K562 (cell line): Measurements from ENCODE around the gene ITPRIPL2. TPM values are rescaled to one million over a fixed set of nuclear protein-coding genes. Genes with fewer than 3 reads are reported as not detected.

Experiments
- ASH1L ChIP-seq: fragments of 450-650 bp; IDR thresholded peaks from 2 replicates; pipeline ENCODE4 v1.6.1; 2018; ENCODE audit warnings: borderline replicate concordance, mild to moderate bottlenecking, low read depth; ENCODE audit not compliant: partially characterized antibody
- CBX2 ChIP-seq: fragments of 200-600 bp; sonication (generic); IDR thresholded peaks from one replicate; pipeline ENCODE4 v1.6.1; 2012; ENCODE audit warnings: mild to moderate bottlenecking, low read length, inconsistent platforms; ENCODE audit not compliant: insufficient read depth, poor library complexity, severe bottlenecking
- CEBPG ChIP-seq, 3 experiments: fragments of 200-800 bp in 1 of 3; sonication (Bioruptor generic) in 1 of 3; sonication (generic) in 1 of 3; formaldehyde crosslinking in 1 of 3; IDR thresholded peaks in 2 of 3; conservative IDR thresholded peaks in 1 of 3; 2 replicates each; pipeline versions ENCODE4 v1.6.1 to v1.8.0; 2016 to 2022; ENCODE audit warnings: missing compliant biosample characterization in 2 of 3, missing genetic modification characterization in 2 of 3, mild to moderate bottlenecking in 1 of 3, missing genetic modification reagents in 1 of 3
- E2F6 ChIP-seq, 2 experiments: IDR thresholded peaks; 2 replicates each; pipeline ENCODE4 v1.6.1; 2011; ENCODE audit warnings: borderline replicate concordance in 1 of 2, control low read depth in 1 of 2, low read depth in 1 of 2, low read length in 1 of 2, mild to moderate bottlenecking in 1 of 2, mixed read lengths in 1 of 2, moderate library complexity in 1 of 2; ENCODE audit not compliant: insufficient read depth in 1 of 2, insufficient read length in 1 of 2, poor library complexity in 1 of 2, severe bottlenecking in 1 of 2; ENCODE audit errors: extremely low read depth in 1 of 2
- GABPB1 ChIP-seq: sonication (generic); formaldehyde crosslinking; IDR thresholded peaks from 2 replicates; pipeline ENCODE4 v1.8.0; 2022; ENCODE audit warnings: mild to moderate bottlenecking, missing genetic modification reagents
- HBP1 ChIP-seq: fragments of 450-650 bp; formaldehyde crosslinking; IDR thresholded peaks from 2 replicates; pipeline ENCODE4 v1.4.0; 2022; ENCODE audit warnings: missing genetic modification characterization
- MAZ ChIP-seq, 2 experiments: fragments of 450-650 bp in 1 of 2; sonication (generic) in 1 of 2; formaldehyde crosslinking; IDR thresholded peaks in 1 of 2; conservative IDR thresholded peaks in 1 of 2; 2 replicates each; pipeline versions ENCODE4 v1.4.0 to v1.5.0; 2020; ENCODE audit warnings: mild to moderate bottlenecking in 1 of 2, missing genetic modification reagents in 1 of 2
- POLR3A ChIP-seq: IDR thresholded peaks from 2 replicates; pipeline ENCODE4 v1.6.1; 2011; ENCODE audit warnings: borderline replicate concordance, mild to moderate bottlenecking, moderate library complexity; ENCODE audit not compliant: insufficient read length, insufficient read depth; ENCODE audit errors: extremely low read depth
- RFX1 ChIP-seq: fragments of 450-650 bp; IDR thresholded peaks from 2 replicates; pipeline ENCODE4 v1.6.1; 2016; ENCODE audit warnings: mild to moderate bottlenecking, moderate library complexity
- SREBF2 ChIP-seq: sonication (generic); formaldehyde crosslinking; IDR thresholded peaks from 2 replicates; pipeline ENCODE4 v1.4.0; 2020; ENCODE audit warnings: mild to moderate bottlenecking, missing genetic modification reagents
- SRSF3 ChIP-seq: fragments of 200-400 bp; formaldehyde crosslinking; IDR thresholded peaks from 2 replicates; pipeline ENCODE4 v1.6.1; 2016; ENCODE audit warnings: mild to moderate bottlenecking, low read length, moderate library complexity; ENCODE audit not compliant: insufficient read depth
- ZNF12 ChIP-seq: sonication (generic); formaldehyde crosslinking; IDR thresholded peaks from 2 replicates; pipeline ENCODE4 v1.4.0; 2020; ENCODE audit warnings: mild to moderate bottlenecking, missing genetic modification reagents
- ZNF174 ChIP-seq: fragments of 250-450 bp; sonication (Bioruptor Pico); IDR thresholded peaks from 2 replicates; pipeline ENCODE4 v1.4.0; 2020; ENCODE audit warnings: mild to moderate bottlenecking
- ZNF224 ChIP-seq: sonication (generic); formaldehyde crosslinking; IDR thresholded peaks from 2 replicates; pipeline ENCODE4 v1.8.0; 2022; ENCODE audit warnings: mild to moderate bottlenecking, missing genetic modification reagents
- ZNF274 ChIP-seq: IDR thresholded peaks from 2 replicates; pipeline ENCODE4 v1.6.1; 2011; ENCODE audit warnings: low read depth, mild to moderate bottlenecking, low read length, moderate library complexity, borderline replicate concordance
- ZNF277 ChIP-seq: fragments of 250-450 bp; sonication (Bioruptor Pico); IDR thresholded peaks from 2 replicates; pipeline ENCODE4 v1.8.0; 2022; ENCODE audit warnings: inconsistent platforms, mild to moderate bottlenecking, moderate library complexity, borderline replicate concordance
- ZNF282 ChIP-seq: sonication (generic); formaldehyde crosslinking; IDR thresholded peaks from 2 replicates; pipeline ENCODE4 v1.8.1; 2023; ENCODE audit warnings: missing genetic modification reagents
- ZNF561 ChIP-seq: fragments of 450-650 bp; formaldehyde crosslinking; conservative IDR thresholded peaks from 2 replicates; pipeline ENCODE4 v1.4.0; 2020; ENCODE audit warnings: mild to moderate bottlenecking, moderate library complexity
- ZNF764 ChIP-seq: fragments of 250-450 bp; sonication (Bioruptor Pico); IDR thresholded peaks from 2 replicates; pipeline ENCODE4 v1.4.0; 2020; ENCODE audit warnings: low read depth, mild to moderate bottlenecking, moderate library complexity
- ZNF79 ChIP-seq: fragments of 250-450 bp; sonication (Bioruptor Pico); IDR thresholded peaks from 2 replicates; pipeline ENCODE4 v1.4.0; 2020; ENCODE audit warnings: low read depth, mild to moderate bottlenecking, moderate library complexity
- polyA plus RNA-seq, 8 experiments: library from polyadenylated mRNA; depleted of rRNA in 4 of 8; stranded (reverse) in 5 of 8; unstranded in 3 of 8; fragments of >200 nt; fragmentation: Nextera tagmentation in 2 of 8; fragmentation: Illumina TruSeq in 1 of 8; extraction: Ambion mirVana in 2 of 8; extraction: Trizol in 1 of 8; gene quantifications; 2 replicates each; pipeline versions ENCODE4 v1.2.1 to v1.2.3, GENCODE V29; 2011 to 2014; ENCODE audit warnings: inconsistent platforms in 1 of 8, missing spikeins in 1 of 8
- total RNA-seq, 7 experiments: library from RNA; depleted of rRNA in 6 of 7; stranded (reverse); fragments of >200 nt in 6 of 7; fragmentation: Illumina TruSeq in 2 of 7; extraction: Trizol in 2 of 7; gene quantifications; 2 replicates each; pipeline versions ENCODE4 v1.2.1 to v1.2.3, GENCODE V29; 2011 to 2021; ENCODE audit warnings: low replicate concordance in 1 of 7
- TF ChIP-seq, protein P1 (sequence below): sonication (generic); formaldehyde crosslinking; IDR thresholded peaks from 2 replicates; pipeline ENCODE4 v1.8.0; 2022; ENCODE audit warnings: missing genetic modification reagents, mild to moderate bottlenecking, borderline replicate concordance

Gene ITPRIPL2
- total and polyA plus RNA-seq, 9 of the 15 experiments (the other 6 are each of a cell fraction or from before 2014, with no cell fraction given) = 0.04 to 2.2 (median 0.58) TPM

GRCh38 chr16:19067349-19068236 lies 46.2 kb upstream of the ITPRIPL2 start, which contains the start of gene COQ7 (continued):
- TF ChIP-seq HBP1 (CRISPR knock-in tag) = no peak
- TF ChIP-seq ZNF12 (CRISPR knock-in tag) = 0 out of 2 replicates have a peak, but pooled peaks have one; percentile 46
- TF ChIP-seq CBX2 = no peak
- no peak for TF ChIP-seq ZNF282
- no peak for TF ChIP-seq ZNF174 (CRISPR knock-in tag)
- TF ChIP-seq, protein P1, sequence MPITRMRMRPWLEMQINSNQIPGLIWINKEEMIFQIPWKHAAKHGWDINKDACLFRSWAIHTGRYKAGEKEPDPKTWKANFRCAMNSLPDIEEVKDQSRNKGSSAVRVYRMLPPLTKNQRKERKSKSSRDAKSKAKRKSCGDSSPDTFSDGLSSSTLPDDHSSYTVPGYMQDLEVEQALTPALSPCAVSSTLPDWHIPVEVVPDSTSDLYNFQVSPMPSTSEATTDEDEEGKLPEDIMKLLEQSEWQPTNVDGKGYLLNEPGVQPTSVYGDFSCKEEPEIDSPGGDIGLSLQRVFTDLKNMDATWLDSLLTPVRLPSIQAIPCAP (CRISPR knock-in tag) = no peak
- TF ChIP-seq ZNF277 (CRISPR knock-in tag) = no peak
- TF ChIP-seq POLR3A = no peak
- peak; percentile 97 for TF ChIP-seq RFX1
- TF ChIP-seq ZNF274 = no peak
- TF ChIP-seq ZNF79 (CRISPR knock-in tag) = no peak
- TF ChIP-seq E2F6 (IDR thresholded peaks at IDR 0.05; ENCODE audit: borderline replicate concordance in 1 of 2, extremely low read depth in 1 of 2, insufficient read depth in 1 of 2, insufficient read length in 1 of 2, low read depth in 1 of 2, low read length in 1 of 2, poor library complexity in 1 of 2, severe bottlenecking in 1 of 2) = peak in 1 of 2 experiments; percentile 23
- no peak for TF ChIP-seq SREBF2 (CRISPR knock-in tag)
- no peak for TF ChIP-seq SRSF3
- TF ChIP-seq MAZ (CRISPR knock-in tag; conservative IDR thresholded peaks at IDR 0.05 in 1 of 2, IDR thresholded peaks at IDR 0.05 in 1 of 2) = peak; percentile 73 to 79
- TF ChIP-seq ZNF561 (CRISPR knock-in tag) = no peak
- no peak for TF ChIP-seq ZNF224 (CRISPR knock-in tag)
- TF ChIP-seq ZNF764 (CRISPR knock-in tag) = no peak
- peak; percentile 97 for TF ChIP-seq CEBPG (CRISPR knock-in tag; IDR thresholded peaks at IDR 0.05)
- TF ChIP-seq CEBPG (tag; conservative IDR thresholded peaks at IDR 0.05 in 1 of 2, IDR thresholded peaks at IDR 0.05 in 1 of 2) = peak; percentile 96 to 98
- peak; percentile 86 for TF ChIP-seq ASH1L
- TF ChIP-seq GABPB1 (CRISPR knock-in tag) = peak; percentile 79; the same call in 1 of the 2 replicates
